Rectal smooth muscle tissue (tissue), 1 donor: ENCODE measurements around the gene FAF2.

Experiments used
- H3K27ac ChIP-seq: one replicate; pipeline ENCODE4 v1.7.0; 2013; ENCODE audit warnings: low read depth, low read length, inconsistent platforms
- H3K27me3 ChIP-seq: one replicate; pipeline ENCODE4 v1.7.0; 2013; ENCODE audit warnings: low read length; ENCODE audit not compliant: control insufficient read depth, insufficient read depth
- H3K36me3 ChIP-seq: one replicate; pipeline ENCODE4 v1.7.0; 2013; ENCODE audit warnings: low read length; ENCODE audit not compliant: control insufficient read depth, insufficient read depth
- H3K4me1 ChIP-seq: one replicate; pipeline ENCODE4 v1.7.0; 2013; ENCODE audit warnings: low read length; ENCODE audit not compliant: control insufficient read depth, insufficient read depth
- H3K4me3 ChIP-seq: one replicate; pipeline ENCODE4 v1.7.0; 2013; ENCODE audit warnings: low read length
- H3K9ac ChIP-seq: one replicate; pipeline ENCODE4 v1.7.0; 2013; ENCODE audit warnings: low read length

The FAF2 gene

GRCh38 chr5:176412517-176413254, 35.5 kb upstream of the FAF2 start:
- H3K4me3 ChIP-seq, result no peak overlapping the region
- H3K36me3 ChIP-seq, result peaks cover 11% of the 10 kb centered on the region
- H3K27ac ChIP-seq, result no peak overlapping the region
- peaks cover 28% of the 10 kb centered on the region for H3K4me1 ChIP-seq
- H3K27me3 ChIP-seq, result no peaks in the 10 kb centered on the region
- H3K9ac ChIP-seq, result no peak overlapping the region

DNA sequence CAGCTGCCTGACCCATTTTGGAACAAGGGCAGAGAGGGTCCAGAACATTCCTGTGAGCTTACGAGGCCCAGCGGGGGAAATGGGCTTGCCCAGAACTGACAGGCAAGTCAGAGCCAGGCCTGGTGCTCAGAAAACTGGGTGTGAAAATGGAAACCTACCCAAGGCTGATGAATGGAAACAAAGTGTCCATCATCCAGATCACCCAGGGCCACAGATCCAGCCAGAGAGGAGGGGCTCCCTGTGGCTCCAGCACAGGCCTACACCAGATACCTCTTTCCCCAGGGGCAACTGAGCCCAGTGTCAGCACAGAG, 35.0 kb upstream of the FAF2 start:
- peaks cover 11% of the 10 kb centered on the region for H3K36me3 ChIP-seq
- no peaks in the 10 kb centered on the region for H3K27me3 ChIP-seq
- no peak overlapping the region for H3K9ac ChIP-seq
- no peak overlapping the region for H3K4me3 ChIP-seq
- peak overlapping the region; percentile 6 for H3K27ac ChIP-seq
- H3K4me1 ChIP-seq, result peaks cover 28% of the 10 kb centered on the region

- Histone ChIP-seq H3K27me3 (no peaks in the 10 kb centered on the region), H3K9ac (peak overlapping the region; percentile 33), H3K4me3 (no peak overlapping the region), H3K36me3 (peaks cover 9% of the 10 kb centered on the region), H3K27ac (peak overlapping the region; percentile 6), H3K4me1 (peaks cover 28% of the 10 kb centered on the region)
These were observed 34.4 kb upstream of the FAF2 start for GRCh38 chr5:176413709-176414191.

DNA sequence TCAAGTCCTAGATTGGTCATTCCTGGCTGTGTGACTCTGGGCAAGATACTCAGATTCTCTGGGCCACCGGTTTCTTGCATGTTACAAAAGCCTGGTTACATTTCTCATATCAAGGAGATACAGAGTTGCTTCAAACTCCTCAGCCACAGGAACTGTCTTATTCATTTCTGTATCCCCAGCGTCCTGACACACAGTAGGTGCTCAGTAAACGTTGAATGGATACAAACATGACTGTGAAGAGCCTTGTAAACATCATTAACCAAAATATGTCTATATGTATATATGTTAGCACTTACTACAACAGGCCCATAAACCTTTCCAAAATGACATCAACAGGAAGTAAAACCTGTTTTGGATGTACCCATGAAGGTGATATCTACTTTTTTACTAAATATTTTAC, 33.5 kb upstream of the FAF2 start:
- H3K27ac ChIP-seq, result no peak overlapping the region
- H3K36me3 ChIP-seq, result peaks cover 9% of the 10 kb centered on the region
- H3K4me1 ChIP-seq, result peaks cover 28% of the 10 kb centered on the region
- no peak overlapping the region for H3K9ac ChIP-seq
- peak overlapping the region; percentile 87 for H3K4me3 ChIP-seq
- no peaks in the 10 kb centered on the region for H3K27me3 ChIP-seq

GRCh38 chr5:176415240-176415951, 32.8 kb upstream of the FAF2 start:
- Histone ChIP-seq H3K4me3 (peak overlapping the region; percentile 87), H3K27ac (peak overlapping the region; percentile 73), H3K36me3 (peaks cover 2% of the 10 kb centered on the region), H3K9ac (peak overlapping the region; percentile 47), H3K27me3 (no peaks in the 10 kb centered on the region), H3K4me1 (peaks cover 28% of the 10 kb centered on the region)

- H3K9ac ChIP-seq, result peak within 1 kb of the TSS; percentile 46
- H3K4me1 ChIP-seq, result peaks cover 28% of the 10 kb centered on the region
- peak within 1 kb of the TSS; percentile 87 for H3K4me3 ChIP-seq
- peaks cover 2% of the 10 kb centered on the region for H3K36me3 ChIP-seq
- H3K27ac ChIP-seq, result peak within 1 kb of the TSS; percentile 73
- H3K27me3 ChIP-seq, result no peaks in the 10 kb centered on the region
These were observed 31.9 kb upstream of the FAF2 start, which contains the start of gene CLTB for GRCh38 chr5:176415952-176416924. CLTB (minus strand) TSS chr5:176416539; CDS start chr5:176416363, 176 bp downstream.

DNA sequence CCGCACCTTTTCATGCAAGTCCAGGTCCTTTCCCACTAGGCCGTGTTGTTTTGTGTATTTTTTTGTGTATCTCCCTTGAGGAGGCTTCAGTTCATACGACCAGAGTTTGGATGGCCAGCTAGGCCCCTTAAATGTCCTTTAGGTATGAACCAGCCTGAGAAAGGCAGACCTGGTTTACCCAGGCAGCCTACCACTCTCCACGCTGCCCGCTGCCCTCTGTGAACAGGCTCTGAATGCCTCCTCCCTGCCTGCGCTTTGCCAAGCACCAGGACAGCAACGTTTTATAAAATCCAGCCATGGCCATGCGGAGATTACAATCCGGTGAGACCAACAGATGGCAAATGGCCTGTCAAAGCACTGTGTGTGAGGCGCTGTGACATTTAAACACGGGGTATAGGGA, 31.2 kb upstream of the FAF2 start:
- Histone ChIP-seq H3K36me3 (peaks cover 2% of the 10 kb centered on the region), H3K27me3 (no peaks in the 10 kb centered on the region), H3K9ac (peak overlapping the region; percentile 46), H3K4me3 (peak overlapping the region; percentile 50), H3K27ac (peak overlapping the region; percentile 29), H3K4me1 (peaks cover 28% of the 10 kb centered on the region)

DNA sequence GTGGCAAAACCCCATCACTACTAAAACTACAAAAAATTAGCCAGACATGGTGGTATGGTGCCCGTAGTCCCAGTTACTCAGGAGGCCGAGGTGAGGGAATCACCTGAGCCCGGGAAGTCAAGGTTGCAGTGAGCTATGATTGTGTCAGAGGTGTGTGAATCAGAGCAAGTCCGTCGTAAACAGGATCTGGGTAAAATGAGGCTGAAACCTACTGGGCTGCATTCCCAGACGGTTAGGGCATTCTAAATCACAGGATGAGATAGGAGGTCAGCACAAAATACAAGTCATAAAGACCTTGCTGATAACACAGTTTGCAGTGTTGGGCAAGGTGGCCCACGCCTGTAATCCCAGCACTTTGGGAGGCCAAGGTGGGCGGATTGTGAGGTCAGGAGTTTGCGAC, 29.9 kb upstream of the FAF2 start:
- H3K9ac ChIP-seq, result no peak overlapping the region
- H3K4me1 ChIP-seq, result peaks cover 28% of the 10 kb centered on the region
- H3K4me3 ChIP-seq, result no peak overlapping the region
- H3K27me3 ChIP-seq, result no peaks in the 10 kb centered on the region
- no peaks in the 10 kb centered on the region for H3K36me3 ChIP-seq
- H3K27ac ChIP-seq, result no peak overlapping the region

DNA sequence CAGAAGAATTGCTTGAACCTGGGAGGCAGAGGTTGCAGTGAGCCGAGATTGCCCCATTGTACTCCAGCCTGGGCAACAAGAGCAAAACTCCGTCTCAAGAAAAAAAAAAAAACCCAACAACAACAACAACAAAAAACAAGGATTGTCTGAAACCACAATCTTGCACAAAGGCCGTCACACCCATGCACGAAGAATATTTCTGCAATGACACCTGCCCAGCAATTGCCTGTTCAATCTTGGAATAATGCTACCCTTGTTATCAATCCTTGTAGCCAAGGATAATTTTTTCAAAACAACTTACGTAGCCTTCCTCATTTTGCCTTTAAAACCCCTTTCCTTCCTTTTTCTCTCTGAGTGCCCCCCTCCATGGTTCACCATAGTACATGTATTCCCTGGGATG, 28.1 kb upstream of the FAF2 start:
- no peak overlapping the region for H3K9ac ChIP-seq
- no peak overlapping the region for H3K4me3 ChIP-seq
- no peaks in the 10 kb centered on the region for H3K27me3 ChIP-seq
- H3K4me1 ChIP-seq, result peaks cover 14% of the 10 kb centered on the region
- H3K36me3 ChIP-seq, result no peaks in the 10 kb centered on the region
- H3K27ac ChIP-seq, result no peak overlapping the region

- Histone ChIP-seq H3K9ac (no peak overlapping the region), H3K4me1 (peaks cover 7% of the 10 kb centered on the region), H3K27ac (no peak overlapping the region), H3K4me3 (no peak overlapping the region), H3K27me3 (no peaks in the 10 kb centered on the region), H3K36me3 (no peaks in the 10 kb centered on the region)
These were observed 27.1 kb upstream of the FAF2 start for GRCh38 chr5:176420972-176421544.

DNA sequence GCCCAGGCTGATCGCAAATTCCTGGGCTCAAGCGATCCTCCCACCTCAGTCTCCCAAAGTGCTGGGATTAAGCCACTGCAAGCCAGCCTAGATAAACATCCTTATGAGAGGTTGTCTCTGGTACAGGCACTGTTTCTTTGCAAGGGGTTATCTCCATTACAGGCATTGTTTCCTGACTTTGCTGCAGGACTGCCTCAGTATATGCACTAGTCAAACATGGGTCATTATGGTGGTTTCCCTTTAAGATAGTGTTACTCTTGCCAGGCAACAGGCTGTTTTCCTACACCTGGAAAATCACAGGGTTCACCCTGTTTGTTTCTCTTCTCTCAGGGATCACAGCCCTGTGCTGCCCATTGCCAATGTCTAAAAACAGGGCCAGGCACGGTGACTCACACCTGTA, 24.0 kb upstream of the FAF2 start:
- H3K27ac ChIP-seq, result no peak overlapping the region
- no peaks in the 10 kb centered on the region for H3K27me3 ChIP-seq
- no peak overlapping the region for H3K4me3 ChIP-seq
- H3K36me3 ChIP-seq, result no peaks in the 10 kb centered on the region
- H3K4me1 ChIP-seq, result no peaks in the 10 kb centered on the region
- H3K9ac ChIP-seq, result no peak overlapping the region

DNA sequence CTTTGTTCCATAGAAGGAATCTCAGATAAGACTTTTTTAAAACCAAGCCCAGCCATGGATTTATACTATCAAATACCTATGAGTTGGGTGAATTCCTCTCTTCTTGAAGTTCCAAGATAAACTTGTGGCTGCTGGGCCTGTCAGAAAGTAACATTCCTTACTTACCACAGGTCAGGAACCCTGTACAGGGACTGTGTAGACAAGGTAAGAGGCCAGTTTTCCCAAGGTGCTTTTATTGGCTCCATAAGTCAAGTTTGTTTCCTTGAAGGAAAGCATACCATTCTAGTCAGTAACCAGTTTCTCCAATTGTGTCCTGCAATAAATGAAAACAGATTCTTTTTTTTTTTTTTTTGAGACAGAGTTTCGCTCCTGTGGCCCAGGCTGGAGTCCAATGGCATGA, 23.0 kb upstream of the FAF2 start:
- Histone ChIP-seq H3K4me3 (no peak overlapping the region), H3K4me1 (no peaks in the 10 kb centered on the region), H3K36me3 (no peaks in the 10 kb centered on the region), H3K27ac (no peak overlapping the region), H3K9ac (no peak overlapping the region), H3K27me3 (no peaks in the 10 kb centered on the region)
